GM19023 (cell line): Measurements from ENCODE around the gene FKRP.
A peak's percentile ranks its signal among the peaks of the same experiment; 100 is the strongest.

Experiments used
- ATAC-seq: cut with Tn5 transposase; IDR thresholded peaks from one replicate; pipeline ENCODE4 v1.9.1; 2021; ENCODE audit warnings: mild to moderate bottlenecking, moderate library complexity; ENCODE audit not compliant: unreplicated experiment

FKRP gene

DNA sequence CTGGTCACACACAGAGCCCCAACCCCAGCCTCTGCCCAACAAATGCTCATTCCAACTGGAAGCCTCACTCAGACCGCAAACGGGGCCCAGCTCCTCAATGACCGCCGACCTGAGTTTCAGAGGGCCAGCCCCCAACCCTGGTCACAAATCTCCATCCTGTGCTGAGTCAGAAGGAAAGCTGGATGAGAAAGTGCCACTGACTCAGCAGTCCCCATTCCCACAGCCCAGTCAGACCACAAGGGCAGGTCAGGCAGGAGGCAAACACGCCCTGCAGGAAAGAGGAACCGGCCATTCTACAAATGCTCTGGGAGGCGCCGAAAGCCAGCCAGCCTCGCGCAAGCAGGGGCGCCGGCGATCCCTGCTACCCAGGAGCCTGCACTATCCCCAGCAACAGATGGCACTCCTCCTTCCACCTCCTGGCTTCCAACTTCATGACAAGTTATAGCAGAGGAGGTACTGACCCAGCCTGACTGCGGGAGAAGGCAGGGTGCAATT, 14.8 kb upstream of the FKRP start:
- no peak for ATAC-seq

- no peak for ATAC-seq
Measured at GRCh38 chr19:46731584-46731983, 14.3 kb upstream of the FKRP start.

GRCh38 chr19:46732172-46732938, 13.5 kb upstream of the FKRP start:
- no peak for ATAC-seq

GRCh38 chr19:46732966-46733689, 12.7 kb upstream of the FKRP start:
- ATAC-seq: no peak

- no peak for ATAC-seq
Measured at GRCh38 chr19:46733690-46734292, 12.1 kb upstream of the FKRP start.

DNA sequence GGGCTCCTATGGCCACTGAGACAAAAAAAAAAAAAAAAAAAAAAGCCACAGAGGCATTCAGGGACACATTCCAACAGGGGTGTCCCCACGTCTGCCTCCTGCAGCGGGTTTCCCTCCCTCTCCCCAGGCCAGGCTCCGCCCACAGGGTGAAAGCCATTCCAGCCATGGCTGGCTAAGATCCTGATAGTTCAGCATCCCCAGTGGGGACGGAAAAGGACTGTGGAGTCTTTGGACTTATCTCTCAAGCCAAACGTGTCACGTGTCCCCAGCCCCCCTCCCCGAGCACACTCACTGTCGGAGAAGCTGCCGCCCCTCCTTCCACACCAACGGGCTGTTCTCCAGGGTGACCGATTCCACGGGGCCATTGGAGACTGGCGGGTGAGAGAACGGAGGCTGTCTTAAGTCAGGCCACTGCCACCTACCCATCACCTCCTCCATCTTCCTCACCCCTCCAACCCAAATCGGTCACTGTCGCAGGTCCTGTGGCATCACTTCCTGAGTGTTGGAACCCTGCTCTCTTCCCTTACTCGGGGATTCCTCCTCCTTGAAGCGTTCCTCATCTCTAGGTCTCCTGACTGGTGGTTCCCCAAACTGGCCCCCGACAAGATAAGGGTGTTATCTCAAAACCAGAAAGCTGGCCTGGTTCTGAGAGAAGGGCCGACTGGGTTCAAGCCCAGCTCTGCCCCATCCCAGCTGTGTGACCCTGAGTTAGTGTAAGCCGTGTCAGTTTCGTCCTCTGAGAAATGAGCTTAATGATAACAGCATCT, 9.1 kb upstream of the FKRP start:
- ATAC-seq: no peak

DNA sequence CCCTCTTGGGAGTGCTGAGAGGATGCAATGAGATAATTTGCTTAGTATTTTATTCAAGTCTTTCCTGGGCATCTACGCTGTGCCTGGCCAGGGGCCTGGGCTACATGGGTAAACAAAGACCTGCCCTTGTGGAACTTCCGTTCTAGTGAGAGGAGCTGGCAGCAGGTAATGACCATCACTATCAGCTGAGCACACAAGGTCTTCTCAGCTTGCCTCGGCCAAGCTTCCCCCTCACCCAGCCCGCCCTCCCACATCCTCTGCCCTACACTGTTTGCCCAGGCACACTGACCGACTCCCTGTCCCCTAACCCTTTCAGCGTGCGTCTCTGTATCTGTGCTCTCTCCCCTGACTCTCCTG, 8.6 kb upstream of the FKRP start:
- ATAC-seq: no peak

DNA sequence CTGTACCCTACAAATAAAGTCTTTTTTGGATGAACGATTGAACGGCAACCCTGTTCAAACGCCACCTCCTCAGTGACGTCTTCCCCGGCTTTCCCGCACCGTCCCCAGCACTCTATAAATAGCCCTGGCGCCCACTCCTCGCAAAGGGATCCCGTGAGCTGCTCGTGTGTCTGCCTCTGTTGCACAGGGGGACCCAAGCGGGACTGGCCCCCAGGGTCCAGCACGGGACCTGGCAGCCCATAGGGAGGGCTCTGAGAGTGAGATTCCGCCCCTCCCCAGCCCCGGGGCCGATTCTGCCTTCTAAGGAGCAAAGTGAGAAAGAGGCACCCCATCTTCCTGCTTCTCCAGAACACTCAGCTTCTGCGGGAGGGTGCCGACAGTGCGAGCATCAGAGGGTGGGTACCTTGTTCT, 8.1 kb upstream of the FKRP start:
- no peak for ATAC-seq

DNA sequence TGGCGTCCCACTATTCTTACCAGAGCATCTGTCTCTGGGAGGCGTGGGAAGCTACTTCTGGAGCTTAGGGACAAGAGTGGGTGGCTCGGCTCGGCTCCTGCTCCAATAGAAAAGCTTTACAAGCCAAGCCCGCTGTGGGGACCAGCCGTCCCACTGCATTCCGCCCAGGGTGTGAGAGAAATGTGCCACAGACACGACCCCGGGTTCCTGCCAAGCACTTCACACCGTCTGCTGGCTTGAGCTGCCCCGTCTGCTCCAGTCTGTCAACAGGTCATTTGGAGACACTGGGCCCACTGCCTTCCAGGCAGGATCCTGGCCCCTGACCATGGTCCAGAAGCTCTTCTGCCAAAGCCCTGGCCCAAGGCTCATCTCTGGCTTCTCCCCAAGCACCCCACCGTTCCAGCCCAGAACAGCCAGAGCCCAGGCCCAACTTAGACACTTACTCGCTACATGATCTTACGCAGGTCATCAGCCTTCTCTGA, 6.5 kb upstream of the FKRP start:
- no peak for ATAC-seq

- ATAC-seq: no peak
Measured at GRCh38 chr19:46741447-46741846, 4.4 kb upstream of the FKRP start.

DNA sequence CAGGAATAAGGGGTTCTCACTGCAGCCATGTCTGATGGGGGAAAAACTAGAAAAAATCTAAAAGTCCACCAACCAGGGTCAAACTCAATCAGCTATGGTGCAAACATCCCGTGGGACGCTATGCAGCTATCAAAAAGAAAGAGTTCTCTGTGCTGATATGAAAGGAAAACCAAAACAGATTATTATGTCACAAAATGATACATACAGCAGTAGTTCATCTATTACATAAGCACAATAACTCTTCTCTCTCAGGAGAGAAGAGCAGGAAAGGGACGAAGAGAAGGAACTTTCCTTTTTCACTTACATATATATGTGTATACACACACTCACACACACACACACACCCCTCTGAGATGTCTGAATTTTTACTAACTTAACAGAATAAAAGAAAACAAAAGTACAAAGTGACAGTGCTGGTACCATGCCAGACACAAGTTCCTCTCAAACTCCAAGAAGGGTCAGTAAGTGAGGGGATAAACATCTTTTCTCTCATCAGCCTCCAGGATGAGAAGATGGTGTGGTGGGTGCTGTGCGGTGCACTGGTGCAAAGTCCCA, 2.9 kb upstream of the FKRP start:
- ATAC-seq: no peak

- no peak for ATAC-seq
Measured at GRCh38 chr19:46744005-46744691, 1.7 kb upstream of the FKRP start.

GRCh38 chr19:46745030-46745429, 827 bp upstream of the FKRP start:
- ATAC-seq: no peak

GRCh38 chr19:46746281-46747057, 612 bp downstream of the FKRP start, which contains the start of gene STRN4:
STRN4 (minus strand) TSS chr19:46746450; CDS start chr19:46746430, 20 bp downstream.
- peak; percentile 51 for ATAC-seq

- ATAC-seq: no peak
Measured at GRCh38 chr19:46748325-46749109, 2.7 kb downstream of the FKRP start.

- ATAC-seq: no peak
Measured at GRCh38 chr19:46753420-46754155, 7.7 kb downstream of the FKRP start.

- ATAC-seq: no peak
Measured at GRCh38 chr19:46755077-46755852, 9.4 kb downstream of the FKRP start.
